ENCODE measurements around the gene CAPZB.

- TF ChIP-seq CTCF (IDR thresholded peaks at IDR 0.05; ENCODE audit: insufficient read depth, low read length) = no peak
- TF ChIP-seq POLR2AphosphoS5 (IDR thresholded peaks at IDR 0.05; ENCODE audit: low read depth) = no peak
These were observed 173.8 kb downstream of the CAPZB start for GRCh38 chr1:19311503-19311930.
